ENCODE measurements around the gene PCDH9. TPM values are rescaled to one million over a fixed set of nuclear protein-coding genes. Genes with fewer than 3 reads are reported as not detected.

Gene PCDH9
- total RNA-seq, 4 donors from 2014 or later: 2.8 to 22.4 (median 12.9) TPM

DNA sequence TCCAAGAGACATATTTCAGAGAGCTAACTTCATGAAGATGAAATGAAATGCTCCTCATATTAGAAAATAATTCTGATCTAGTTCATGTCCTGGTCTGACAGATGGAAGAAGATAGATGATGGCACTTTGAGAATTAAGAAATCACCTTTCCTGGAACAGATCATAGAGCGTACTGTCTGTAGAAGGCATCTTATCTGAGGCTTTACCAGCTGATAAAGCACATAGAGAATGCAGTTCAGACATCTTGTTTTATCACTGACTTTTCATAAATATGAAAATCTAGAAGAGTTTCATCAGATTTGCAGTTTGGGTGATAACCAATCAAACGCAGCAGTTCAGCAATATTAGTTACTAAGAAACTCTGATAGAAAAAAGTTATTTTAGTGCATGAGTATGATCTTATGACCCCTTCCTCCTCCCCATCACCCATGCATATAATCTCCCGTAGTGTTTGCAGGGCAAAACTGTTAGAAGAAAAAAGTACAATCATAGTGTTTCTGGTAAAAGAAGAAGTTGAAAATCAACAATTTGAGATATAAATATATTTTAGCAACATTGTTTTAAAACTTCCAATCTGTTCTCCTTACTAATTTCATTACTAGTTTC is 585.2 kb downstream of the PCDH9 start:
- Histone ChIP-seq H3K4me3 (replicated peaks in 1 of 3) (no peak overlapping the region), H3K9me3 (no peaks in the 10 kb centered on the region), H3K27me3 (no peaks in the 10 kb centered on the region), H3K27ac (no peak overlapping the region), H3K4me1 (no peaks in the 10 kb centered on the region), H3K36me3 (no peaks in the 10 kb centered on the region)
- intact Hi-C loops (cut with DNase I): no loop called here
- TF ChIP-seq, protein P1, sequence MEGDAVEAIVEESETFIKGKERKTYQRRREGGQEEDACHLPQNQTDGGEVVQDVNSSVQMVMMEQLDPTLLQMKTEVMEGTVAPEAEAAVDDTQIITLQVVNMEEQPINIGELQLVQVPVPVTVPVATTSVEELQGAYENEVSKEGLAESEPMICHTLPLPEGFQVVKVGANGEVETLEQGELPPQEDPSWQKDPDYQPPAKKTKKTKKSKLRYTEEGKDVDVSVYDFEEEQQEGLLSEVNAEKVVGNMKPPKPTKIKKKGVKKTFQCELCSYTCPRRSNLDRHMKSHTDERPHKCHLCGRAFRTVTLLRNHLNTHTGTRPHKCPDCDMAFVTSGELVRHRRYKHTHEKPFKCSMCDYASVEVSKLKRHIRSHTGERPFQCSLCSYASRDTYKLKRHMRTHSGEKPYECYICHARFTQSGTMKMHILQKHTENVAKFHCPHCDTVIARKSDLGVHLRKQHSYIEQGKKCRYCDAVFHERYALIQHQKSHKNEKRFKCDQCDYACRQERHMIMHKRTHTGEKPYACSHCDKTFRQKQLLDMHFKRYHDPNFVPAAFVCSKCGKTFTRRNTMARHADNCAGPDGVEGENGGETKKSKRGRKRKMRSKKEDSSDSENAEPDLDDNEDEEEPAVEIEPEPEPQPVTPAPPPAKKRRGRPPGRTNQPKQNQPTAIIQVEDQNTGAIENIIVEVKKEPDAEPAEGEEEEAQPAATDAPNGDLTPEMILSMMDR (IDR thresholded peaks at IDR 0.05): no peak
- TF ChIP-seq POLR2A (IDR thresholded peaks at IDR 0.05): no peak
- whole genome bisulfite sequencing, 2 donors: 93 to 97% methylated on average over 3 of the region's 3 CpGs
- DNase-seq: no peak

DNA sequence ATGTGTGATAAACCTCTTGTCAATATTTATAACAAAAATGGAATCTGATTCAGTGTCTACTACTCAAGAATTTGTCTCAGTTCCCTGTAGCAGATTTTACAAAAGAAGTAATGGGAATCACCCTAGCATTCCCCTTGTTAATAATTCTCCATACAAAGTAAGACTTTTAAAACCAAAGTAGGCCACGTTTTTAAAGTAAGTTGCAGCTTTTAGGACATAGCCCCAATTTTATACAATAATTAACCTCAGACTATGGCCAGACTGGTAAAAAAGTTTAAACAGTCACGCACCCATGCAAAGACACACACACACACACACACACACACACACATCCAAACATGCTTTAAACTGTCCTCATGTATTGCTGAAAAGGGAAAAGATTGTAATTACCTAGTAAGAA is 589.9 kb downstream of the PCDH9 start:
- Histone ChIP-seq H3K4me1 (no peaks in the 10 kb centered on the region), H3K27me3 (no peaks in the 10 kb centered on the region), H3K36me3 (no peaks in the 10 kb centered on the region), H3K9me3 (no peaks in the 10 kb centered on the region), H3K4me3 (replicated peaks in 1 of 3) (no peak overlapping the region), H3K27ac (no peak overlapping the region)
- WGBS, 2 donors: 83 to 90% methylated on average over 2 of the region's 2 CpGs
- TF ChIP-seq, protein P1 (IDR thresholded peaks at IDR 0.05): no peak
- TF ChIP-seq POLR2A (IDR thresholded peaks at IDR 0.05): no peak
- intact Hi-C loops (cut with DNase I): no loop called here
- DNase-seq: no peak

DNA sequence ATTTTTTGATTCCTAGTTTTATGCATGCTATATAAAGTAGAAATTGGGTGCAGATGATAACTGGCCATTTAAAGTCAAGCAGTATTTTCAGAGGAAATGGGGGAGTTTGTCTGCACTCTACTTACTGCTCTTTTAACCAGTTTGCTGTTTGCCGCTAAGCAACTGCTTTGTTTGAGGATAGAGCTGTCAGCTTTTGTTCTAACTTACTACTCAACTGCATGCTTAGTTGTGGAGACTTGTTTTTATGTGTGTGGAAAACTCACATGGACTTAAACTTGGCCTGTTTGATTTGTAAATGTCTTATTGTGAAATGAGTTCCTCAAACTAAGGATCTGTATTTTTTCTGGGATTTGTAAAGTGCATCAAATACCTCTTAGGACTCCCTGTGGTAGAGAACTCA is 591.1 kb downstream of the PCDH9 start:
- intact Hi-C loops (cut with DNase I): no loop called here
- Histone ChIP-seq H3K27me3 (no peaks in the 10 kb centered on the region), H3K27ac (no peak overlapping the region), H3K4me1 (no peaks in the 10 kb centered on the region), H3K36me3 (no peaks in the 10 kb centered on the region), H3K4me3 (replicated peaks in 1 of 3) (no peak overlapping the region), H3K9me3 (no peaks in the 10 kb centered on the region)
- WGBS, 2 donors: 84 to 85% methylated on average over 1 of the region's 1 CpG
- no peak for DNase-seq
- TF ChIP-seq, protein P1 (IDR thresholded peaks at IDR 0.05): no peak
- TF ChIP-seq POLR2A (IDR thresholded peaks at IDR 0.05): no peak

DNA sequence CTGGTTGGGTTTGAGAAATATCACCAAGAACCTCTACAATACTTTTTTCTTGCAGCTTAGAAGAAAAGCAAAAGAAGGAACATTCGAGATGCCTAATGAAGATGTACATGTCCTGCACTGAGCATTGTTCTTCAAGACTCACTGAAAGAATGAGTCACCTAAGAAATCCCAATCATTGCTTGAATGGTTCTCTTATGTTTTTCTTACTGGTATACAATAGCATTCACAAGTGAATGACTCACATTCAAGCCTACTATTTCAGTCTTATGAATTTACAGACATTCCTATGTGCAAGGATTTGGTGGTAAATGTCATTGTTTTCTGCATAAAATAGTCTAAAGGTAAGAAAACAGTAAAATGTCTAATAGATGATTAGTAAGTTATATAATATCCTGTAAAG is 594.6 kb downstream of the PCDH9 start:
- no peaks in the 10 kb centered on the region for H3K36me3 ChIP-seq
- H3K4me3 ChIP-seq (replicated peaks in 1 of 3): no peak overlapping the region
- TF ChIP-seq POLR2A (IDR thresholded peaks at IDR 0.05): no peak
- TF ChIP-seq, protein P1 (IDR thresholded peaks at IDR 0.05): no peak
- intact Hi-C loops (cut with DNase I): no loop called here
- no peaks in the 10 kb centered on the region for H3K27me3 ChIP-seq
- WGBS, 2 donors: 89 to 98% methylated on average over 1 of the region's 1 CpG
- H3K27ac ChIP-seq: no peak overlapping the region
- DNase-seq: no peak
- H3K9me3 ChIP-seq: no peaks in the 10 kb centered on the region
- H3K4me1 ChIP-seq: no peaks in the 10 kb centered on the region

DNA sequence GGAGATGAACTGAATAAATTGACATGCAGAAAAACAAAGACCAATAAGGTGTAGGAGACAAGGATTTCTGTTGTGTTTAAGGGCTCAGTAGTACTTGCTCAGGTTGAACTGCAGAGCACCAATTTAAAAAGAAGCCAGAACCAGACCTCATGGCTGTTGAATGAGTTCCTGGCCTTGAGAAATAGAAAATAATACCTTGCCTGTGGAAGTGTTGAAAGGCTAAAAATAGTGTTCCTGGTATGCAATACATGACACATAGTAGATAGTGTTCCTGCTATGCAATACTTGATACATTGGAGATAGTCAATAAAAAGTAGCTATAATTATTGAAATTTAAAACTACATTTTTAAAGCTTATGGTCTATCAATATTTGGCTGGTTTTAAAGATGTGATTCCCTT is 595.8 kb downstream of the PCDH9 start:
- Histone ChIP-seq H3K27ac (no peak overlapping the region), H3K4me3 (replicated peaks in 1 of 3) (no peak overlapping the region)

More for the DNA sequence above, 595.8 kb downstream of the PCDH9 start:
- Histone ChIP-seq H3K27me3 (no peaks in the 10 kb centered on the region), H3K4me1 (no peaks in the 10 kb centered on the region), H3K9me3 (no peaks in the 10 kb centered on the region), H3K36me3 (no peaks in the 10 kb centered on the region)
- TF ChIP-seq POLR2A (IDR thresholded peaks at IDR 0.05): no peak
- TF ChIP-seq, protein P1 (IDR thresholded peaks at IDR 0.05): no peak
- DNase-seq: no peak
- intact Hi-C loops (cut with DNase I): no loop called here

All from thyroid gland (tissue), 4 donors.